HUES48 (cell line): ENCODE measurements around the gene CD81.
"Not testable (repeated sequence)": the region's sequence is repeated elsewhere in the genome, so short reads cannot be mapped to it uniquely, and the experiment has no call there.

Source experiments
- H3K27ac ChIP-seq: one replicate; pipeline ENCODE4 v1.7.0; 2013; ENCODE audit warnings: low read depth, low read length, inconsistent platforms
- H3K27me3 ChIP-seq: 2 replicates; pipeline ENCODE4 v1.6.1; 2013; ENCODE audit warnings: mild to moderate bottlenecking, low read length; ENCODE audit not compliant: control insufficient read depth, insufficient read depth
- H3K36me3 ChIP-seq: 2 replicates; pipeline ENCODE4 v1.6.1; 2013; ENCODE audit warnings: low read length; ENCODE audit not compliant: control insufficient read depth, insufficient read depth
- H3K4me1 ChIP-seq: 2 replicates; pipeline ENCODE4 v1.6.1; 2013; ENCODE audit warnings: mild to moderate bottlenecking, low read length; ENCODE audit not compliant: control insufficient read depth, insufficient read depth
- H3K4me3 ChIP-seq: 2 replicates; pipeline ENCODE4 v1.5.1; 2013; ENCODE audit warnings: mild to moderate bottlenecking, low read depth, low read length
- H3K9ac ChIP-seq: 2 replicates; pipeline ENCODE4 v1.6.1; 2013; ENCODE audit warnings: mild to moderate bottlenecking, low read depth, low read length, moderate library complexity
- H3K9me3 ChIP-seq: 2 replicates; pipeline ENCODE4 v1.6.1; 2013; ENCODE audit warnings: low read length; ENCODE audit not compliant: control insufficient read depth, insufficient read depth

CD81 gene

GRCh38 chr11:2357651-2358050, 19.5 kb upstream of the CD81 start:
- not testable (repeated sequence) for H3K27ac ChIP-seq, H3K4me3 ChIP-seq, H3K9ac ChIP-seq, H3K36me3 ChIP-seq, H3K9me3 ChIP-seq, H3K27me3 ChIP-seq, H3K4me1 ChIP-seq

- Histone ChIP-seq H3K9me3 (peaks cover 6% of the 10 kb centered on the region; the same call in 1 of the 2 replicates), H3K36me3 (no peaks in the 10 kb centered on the region), H3K27ac (no peak overlapping the region), H3K27me3 (no peaks in the 10 kb centered on the region), H3K9ac (no peak overlapping the region), H3K4me1 (no peaks in the 10 kb centered on the region), H3K4me3 (no peak overlapping the region)
Measured at GRCh38 chr11:2358754-2359442, 18.2 kb upstream of the CD81 start.

GRCh38 chr11:2359557-2359956, 17.6 kb upstream of the CD81 start:
- H3K4me3 ChIP-seq = no peak overlapping the region
- H3K27me3 ChIP-seq = no peaks in the 10 kb centered on the region
- no peak overlapping the region for H3K9ac ChIP-seq

GRCh38 chr11:2360081-2360642, 16.9 kb upstream of the CD81 start:
- no peaks in the 10 kb centered on the region for H3K36me3 ChIP-seq
- H3K9ac ChIP-seq = no peak overlapping the region
- H3K4me3 ChIP-seq = no peak overlapping the region
- H3K9me3 ChIP-seq = peaks cover 6% of the 10 kb centered on the region; the same call in 1 of the 2 replicates
- no peaks in the 10 kb centered on the region for H3K4me1 ChIP-seq
- H3K27ac ChIP-seq = no peak overlapping the region
- H3K27me3 ChIP-seq = no peaks in the 10 kb centered on the region

More at GRCh38 chr11:2359557-2359956, 17.6 kb upstream of the CD81 start:
- H3K4me1 ChIP-seq = no peaks in the 10 kb centered on the region
- no peak overlapping the region for H3K27ac ChIP-seq
- H3K9me3 ChIP-seq = peaks cover 6% of the 10 kb centered on the region; the same call in 1 of the 2 replicates
- no peaks in the 10 kb centered on the region for H3K36me3 ChIP-seq

GRCh38 chr11:2361565-2361964, 15.5 kb upstream of the CD81 start:
- Histone ChIP-seq H3K27ac (no peak overlapping the region), H3K9ac (no peak overlapping the region), H3K4me3 (no peak overlapping the region), H3K27me3 (no peaks in the 10 kb centered on the region), H3K4me1 (no peaks in the 10 kb centered on the region), H3K9me3 (no peaks in the 10 kb centered on the region), H3K36me3 (no peaks in the 10 kb centered on the region)

GRCh38 chr11:2362414-2362813, 14.7 kb upstream of the CD81 start:
- Histone ChIP-seq H3K36me3 (no peaks in the 10 kb centered on the region), H3K9ac (no peak overlapping the region), H3K27ac (no peak overlapping the region), H3K9me3 (no peaks in the 10 kb centered on the region), H3K4me1 (no peaks in the 10 kb centered on the region), H3K27me3 (no peaks in the 10 kb centered on the region), H3K4me3 (no peak overlapping the region)

GRCh38 chr11:2363130-2363529, 14.0 kb upstream of the CD81 start:
- H3K9me3 ChIP-seq = no peaks in the 10 kb centered on the region
- H3K27ac ChIP-seq = no peak overlapping the region
- no peaks in the 10 kb centered on the region for H3K4me1 ChIP-seq
- H3K36me3 ChIP-seq = no peaks in the 10 kb centered on the region
- no peak overlapping the region for H3K4me3 ChIP-seq
- H3K9ac ChIP-seq = no peak overlapping the region
- no peaks in the 10 kb centered on the region for H3K27me3 ChIP-seq

- no peaks in the 10 kb centered on the region for H3K9me3 ChIP-seq
- H3K27ac ChIP-seq = no peak overlapping the region
- no peak overlapping the region for H3K4me3 ChIP-seq
- H3K36me3 ChIP-seq = no peaks in the 10 kb centered on the region
- H3K4me1 ChIP-seq = no peaks in the 10 kb centered on the region
- H3K9ac ChIP-seq = no peak overlapping the region
- no peaks in the 10 kb centered on the region for H3K27me3 ChIP-seq
Measured at GRCh38 chr11:2363577-2364370, 13.3 kb upstream of the CD81 start.

- H3K4me3 ChIP-seq, H3K27ac ChIP-seq, H3K9ac ChIP-seq, H3K27me3 ChIP-seq, H3K4me1 ChIP-seq, H3K36me3 ChIP-seq, H3K9me3 ChIP-seq: not testable (repeated sequence)
Measured at GRCh38 chr11:2364386-2364785, 12.7 kb upstream of the CD81 start.

GRCh38 chr11:2365571-2366210, 11.4 kb upstream of the CD81 start:
- no peaks in the 10 kb centered on the region for H3K36me3 ChIP-seq
- H3K4me1 ChIP-seq = no peaks in the 10 kb centered on the region
- H3K4me3 ChIP-seq = no peak overlapping the region
- no peaks in the 10 kb centered on the region for H3K27me3 ChIP-seq
- no peak overlapping the region for H3K27ac ChIP-seq
- H3K9ac ChIP-seq = no peak overlapping the region
- H3K9me3 ChIP-seq = no peaks in the 10 kb centered on the region

- H3K4me3 ChIP-seq = no peak overlapping the region
- no peaks in the 10 kb centered on the region for H3K4me1 ChIP-seq
- H3K9ac ChIP-seq = no peak overlapping the region
- H3K27ac ChIP-seq = no peak overlapping the region
- H3K36me3 ChIP-seq = no peaks in the 10 kb centered on the region
- no peaks in the 10 kb centered on the region for H3K27me3 ChIP-seq
- H3K9me3 ChIP-seq = no peaks in the 10 kb centered on the region
Measured at GRCh38 chr11:2366276-2366675, 10.8 kb upstream of the CD81 start.
